Stimulated activated CD8-positive, alpha-beta memory T cell treated with anti-CD3 and anti-CD28 coated beads, Interleukin-7, amount 100 ng/mL, for 24 hours (primary cell): ENCODE data around the gene SLC25A15.
"Not testable (repeated sequence)": the region's sequence is repeated elsewhere in the genome, so short reads cannot be mapped to it uniquely, and the experiment has no call there.

ENCODE experiments used
- DNase-seq: peaks from one replicate; pipeline ENCODE4 v3.0.0-alpha.2; 2020; ENCODE audit warnings: low read depth

SLC25A15 gene

DNA sequence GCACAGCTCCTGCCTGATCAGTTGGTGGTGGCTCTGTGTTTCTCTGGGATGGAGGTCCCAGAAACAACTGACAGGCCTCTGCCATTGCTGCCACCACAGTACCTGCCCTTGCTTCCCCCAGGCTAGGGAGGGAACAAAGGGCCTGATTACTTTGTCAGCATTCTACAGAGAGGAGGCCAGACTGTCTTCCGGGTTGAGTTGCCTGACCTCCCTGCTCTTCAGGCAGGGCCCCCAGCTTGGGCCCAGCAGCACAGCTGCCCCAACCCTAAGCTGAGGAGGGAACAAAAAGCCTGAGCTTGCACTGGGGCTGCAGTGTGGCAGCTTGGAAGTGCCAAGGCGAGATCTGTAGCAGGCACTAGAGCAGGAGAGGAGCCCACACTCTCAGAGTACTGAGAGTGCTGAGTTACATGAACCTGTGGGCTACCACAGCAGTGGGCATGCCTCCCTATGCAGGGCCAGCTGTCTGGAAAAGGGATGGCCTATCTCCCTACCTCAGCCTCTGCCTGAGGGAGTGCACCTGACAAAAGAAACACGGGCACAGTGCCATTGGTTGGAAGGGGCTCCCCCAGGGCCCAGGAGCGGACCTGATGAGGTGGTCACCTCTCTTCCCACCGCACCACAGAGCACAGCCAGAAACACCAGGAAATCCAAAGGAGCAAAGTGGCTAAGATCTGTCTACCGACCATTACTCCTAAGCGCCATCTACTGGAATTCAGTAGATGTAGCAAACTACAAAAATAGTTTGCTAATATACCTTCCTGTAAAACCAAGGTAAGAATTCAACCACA, 24.4 kb downstream of the SLC25A15 start:
- DNase-seq = no peak

DNA sequence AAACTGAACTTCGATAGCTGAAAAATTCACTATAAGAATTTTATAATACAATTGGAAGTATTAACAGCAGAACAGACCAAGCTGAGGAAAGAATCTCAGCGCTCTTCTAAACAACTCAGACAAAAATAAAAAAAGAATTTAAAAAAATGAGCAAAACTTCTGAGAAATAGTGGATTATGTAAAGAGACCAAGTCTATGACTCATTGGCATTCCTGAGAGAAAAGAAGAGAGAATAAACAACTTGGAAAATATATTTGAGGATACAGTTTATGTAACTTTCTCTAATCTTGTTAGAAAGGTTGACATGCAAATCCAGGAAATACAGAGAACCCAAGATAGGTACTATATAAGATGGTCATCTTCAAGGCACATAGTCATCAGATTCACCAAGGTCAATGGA, 25.4 kb downstream of the SLC25A15 start:
- DNase-seq = no peak

DNA sequence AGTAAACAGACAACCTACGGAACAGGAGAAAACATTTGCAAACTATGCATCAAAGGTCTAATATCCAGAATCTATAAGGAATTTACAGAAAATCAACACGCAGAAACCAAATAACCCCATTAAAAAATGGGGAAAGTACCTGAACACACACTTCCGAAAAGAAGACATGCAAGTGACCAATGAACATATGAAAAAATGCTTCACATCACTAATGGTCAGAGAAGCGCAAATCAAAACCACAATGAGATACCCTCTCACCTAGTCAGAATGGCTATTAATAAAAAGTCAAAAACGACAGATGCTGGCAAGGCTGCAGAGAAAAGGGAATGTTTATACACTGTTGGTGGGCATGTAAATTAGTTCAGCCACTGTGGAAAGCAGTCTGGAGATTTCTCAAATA, 29.5 kb downstream of the SLC25A15 start:
- DNase-seq = no peak

DNA sequence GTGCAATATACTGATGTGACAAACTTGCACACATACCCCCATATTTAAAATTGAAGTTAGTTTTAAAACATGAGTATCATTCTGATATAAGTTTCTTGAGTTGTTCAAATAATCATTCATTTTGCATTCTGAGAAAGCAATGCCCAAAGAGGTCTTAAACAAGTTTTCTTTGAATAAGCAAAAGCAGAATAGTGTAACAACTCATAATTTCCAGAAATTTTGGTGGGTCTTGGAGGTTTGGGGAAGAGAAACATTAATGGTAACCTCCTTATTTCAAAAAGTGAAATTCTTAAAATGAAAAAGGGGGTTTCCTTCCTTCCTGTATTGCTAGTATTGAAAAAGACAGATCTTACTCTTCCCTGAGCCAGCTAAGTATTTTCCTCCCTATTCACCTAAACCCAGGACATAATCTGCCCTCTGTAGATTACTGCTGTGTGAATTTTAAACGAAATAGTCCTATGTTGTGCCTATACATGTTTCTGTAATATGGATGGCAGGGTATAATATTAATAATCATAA, 30.4 kb downstream of the SLC25A15 start:
- no peak for DNase-seq

DNA sequence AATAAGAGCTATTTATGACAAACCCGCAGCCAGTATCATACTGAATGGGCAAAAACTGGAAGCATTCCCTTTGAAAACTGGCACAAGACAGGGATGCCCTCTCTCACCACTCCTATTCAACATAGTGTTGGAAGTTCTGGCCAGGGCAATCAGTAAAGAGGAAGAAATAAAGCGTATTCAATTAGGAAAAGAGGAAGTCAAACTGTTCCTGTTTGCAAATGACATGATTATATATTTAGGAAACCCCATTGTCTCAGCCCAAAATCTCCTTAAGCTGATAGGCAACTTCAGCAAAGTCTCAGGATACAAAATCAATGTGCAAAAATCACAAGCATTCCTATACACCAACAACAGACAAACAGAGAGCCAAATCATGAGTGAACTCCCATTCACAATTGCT, 50.3 kb downstream of the SLC25A15 start:
- DNase-seq = not testable (repeated sequence)

DNA sequence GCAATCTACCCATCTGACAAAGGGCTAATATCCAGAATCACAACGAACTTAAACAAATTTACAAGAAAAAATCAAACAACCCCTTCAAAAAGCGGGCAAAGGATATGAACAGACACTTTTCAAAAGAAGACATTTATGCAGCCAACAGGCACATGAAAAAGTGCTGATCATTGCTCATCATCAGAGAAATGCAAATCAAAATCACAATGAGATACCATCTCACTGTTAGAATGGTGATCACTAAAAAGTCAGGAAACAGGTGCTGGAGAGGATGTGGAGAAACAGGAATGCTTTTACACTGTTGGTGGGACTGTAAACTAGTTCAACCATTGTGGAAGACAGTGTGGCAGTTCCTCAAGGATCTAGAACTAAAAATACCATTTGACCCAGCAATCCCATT, 51.5 kb downstream of the SLC25A15 start:
- DNase-seq = not testable (repeated sequence)
